Esophagus squamous epithelium (tissue), 5 donors: ENCODE data around the gene YWHAH. TPM values are rescaled to one million over a fixed set of nuclear protein-coding genes. Genes with fewer than 3 reads are reported as not detected.

Experiments
- DNase-seq: peaks from one replicate; lab custom pipeline; 2025; lab: John Stamatoyannopoulos, UW
- H3K27ac ChIP-seq, 4 donors: fragments of 200-600 bp; sonication (generic); one replicate each; pipeline ENCODE4 v1.5.1; 2016 to 2019; ENCODE audit warnings: mild to moderate bottlenecking in 1 of 4
- H3K27me3 ChIP-seq, 4 donors: fragments of 200-600 bp; sonication (generic); 1 replicate in 3 of 4; 2 replicates in 1 of 4; pipeline versions ENCODE4 v1.5.1 to v1.6.0; 2017 to 2021; ENCODE audit warnings: antibody characterized with exemption in 1 of 4
- H3K36me3 ChIP-seq, 3 donors: fragments of 200-600 bp; sonication (generic); one replicate each; pipeline ENCODE4 v1.5.1; 2016 to 2019
- H3K4me1 ChIP-seq, 3 donors: fragments of 200-600 bp; sonication (generic); one replicate each; pipeline ENCODE4 v1.5.1; 2017 to 2019
- H3K4me3 ChIP-seq, 4 donors: fragments of 200-600 bp; sonication (generic); 1 replicate in 3 of 4; 2 replicates in 1 of 4; pipeline ENCODE4 v1.5.1; 2016 to 2019; ENCODE audit warnings: mild to moderate bottlenecking in 2 of 4, moderate library complexity in 1 of 4
- H3K9me3 ChIP-seq, 3 donors: fragments of 200-600 bp; sonication (generic); one replicate each; pipeline ENCODE4 v1.5.1; 2016 to 2019
- POLR2A ChIP-seq, 4 donors: fragments of 450-650 bp; IDR thresholded peaks; one replicate each; pipeline ENCODE4 v1.6.1; 2017; ENCODE audit warnings: antibody characterized with exemption in 4 of 4, mild to moderate bottlenecking in 4 of 4, moderate library complexity in 3 of 4
- WGBS, 2 donors: methylation state at CpG; one replicate each; pipeline ENCODE4 v1.1.5; 2018; 5-methylcytosine and 5-hydroxymethylcytosine counted together
- intact Hi-C: fragments of 100-400 bp; cut with DNase I; formaldehyde crosslinking; loops from one replicate; pipeline ENCODE4 v1.15.0; 2022
- total RNA-seq, 4 donors: library from RNA; depleted of rRNA; stranded (reverse); fragments of >200 nt; gene quantifications; one replicate each; pipeline ENCODE4 v1.1.0, GENCODE V29; 2016
- TF ChIP-seq, protein P1 (sequence below), 6 experiments: fragments of 450-650 bp in 4 of 6; fragments of 200-600 bp in 2 of 6; sonication (generic) in 2 of 6; IDR thresholded peaks; one replicate each; pipeline ENCODE4 v1.5.1; 2016 to 2019; ENCODE audit warnings: antibody characterized with exemption in 6 of 6, mild to moderate bottlenecking in 4 of 6, moderate library complexity in 4 of 6
- donor health status: DM: yes; HTN: yes; CAD: no.

Gene YWHAH
- total RNA-seq: 10 to 100 TPM; 42.4 to 63.2 (median 54.2) TPM

DNA sequence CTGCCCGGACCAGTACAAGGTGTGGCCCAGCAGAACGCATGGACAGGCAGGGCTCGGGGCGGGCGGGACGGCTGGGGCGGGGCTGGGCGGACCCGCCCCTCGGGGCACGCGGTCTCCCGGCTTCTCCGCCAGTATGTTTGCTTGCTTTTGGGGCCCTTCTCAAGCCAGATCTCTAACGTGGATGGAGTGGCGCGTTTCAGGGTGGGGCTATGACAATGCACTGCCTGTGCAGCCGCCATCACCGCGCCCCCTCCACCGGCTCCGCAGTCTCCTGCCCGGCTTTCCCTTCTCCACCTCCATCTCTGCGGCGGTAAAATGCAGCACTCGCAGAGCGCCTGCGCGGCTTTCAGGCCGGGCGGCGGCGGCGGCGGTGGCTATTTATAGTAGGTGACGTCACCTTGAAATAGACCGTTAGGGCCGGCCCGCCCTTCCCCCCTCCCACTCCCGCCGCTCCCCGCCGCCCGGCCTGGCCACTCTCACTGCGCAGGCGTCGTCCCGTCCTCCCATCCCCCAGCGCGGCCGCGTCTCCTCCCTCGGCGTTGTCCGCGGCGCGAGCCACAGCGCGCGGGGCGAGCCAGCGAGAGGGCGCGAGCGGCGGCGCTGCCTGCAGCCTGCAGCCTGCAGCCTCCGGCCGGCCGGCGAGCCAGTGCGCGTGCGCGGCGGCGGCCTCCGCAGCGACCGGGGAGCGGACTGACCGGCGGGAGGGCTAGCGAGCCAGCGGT is at the start of gene YWHAH:
YWHAH (plus strand) TSS at position 558 of the 722 bp plus-strand sequence. CDS start 199 bp downstream, outside the sequence.
- H3K4me1 ChIP-seq: peaks cover 23 to 46% (median 25%) of the 10 kb centered on the region in 3 donors
- H3K27ac ChIP-seq: peak within 1 kb of the TSS; percentile 93 to 99 (median 97)
- intact Hi-C loops: loop anchor here (10.0 kb wide), 1 partner anchor 269 kb away; no protein-coding TSS in a partner anchor
- peaks cover 0 to 14% (median 0%) of the 10 kb centered on the region in 3 donors for H3K36me3 ChIP-seq
- 0% methylated on average over 3 to 6 of the region's 86 CpGs for WGBS, 2 donors
- H3K9me3 ChIP-seq: no peaks in the 10 kb centered on the region
- TF ChIP-seq, protein P1, sequence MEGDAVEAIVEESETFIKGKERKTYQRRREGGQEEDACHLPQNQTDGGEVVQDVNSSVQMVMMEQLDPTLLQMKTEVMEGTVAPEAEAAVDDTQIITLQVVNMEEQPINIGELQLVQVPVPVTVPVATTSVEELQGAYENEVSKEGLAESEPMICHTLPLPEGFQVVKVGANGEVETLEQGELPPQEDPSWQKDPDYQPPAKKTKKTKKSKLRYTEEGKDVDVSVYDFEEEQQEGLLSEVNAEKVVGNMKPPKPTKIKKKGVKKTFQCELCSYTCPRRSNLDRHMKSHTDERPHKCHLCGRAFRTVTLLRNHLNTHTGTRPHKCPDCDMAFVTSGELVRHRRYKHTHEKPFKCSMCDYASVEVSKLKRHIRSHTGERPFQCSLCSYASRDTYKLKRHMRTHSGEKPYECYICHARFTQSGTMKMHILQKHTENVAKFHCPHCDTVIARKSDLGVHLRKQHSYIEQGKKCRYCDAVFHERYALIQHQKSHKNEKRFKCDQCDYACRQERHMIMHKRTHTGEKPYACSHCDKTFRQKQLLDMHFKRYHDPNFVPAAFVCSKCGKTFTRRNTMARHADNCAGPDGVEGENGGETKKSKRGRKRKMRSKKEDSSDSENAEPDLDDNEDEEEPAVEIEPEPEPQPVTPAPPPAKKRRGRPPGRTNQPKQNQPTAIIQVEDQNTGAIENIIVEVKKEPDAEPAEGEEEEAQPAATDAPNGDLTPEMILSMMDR (IDR thresholded peaks at IDR 0.05): no peak
- peak in 3 of 4 donors; percentile 44 to 95 (median 88) for TF ChIP-seq POLR2A (IDR thresholded peaks at IDR 0.05)
- DNase-seq: peak; percentile 75
- no peaks in the 10 kb centered on the region for H3K27me3 ChIP-seq
- H3K4me3 ChIP-seq: peak within 1 kb of the TSS; percentile 70 to 97 (median 82)

DNA sequence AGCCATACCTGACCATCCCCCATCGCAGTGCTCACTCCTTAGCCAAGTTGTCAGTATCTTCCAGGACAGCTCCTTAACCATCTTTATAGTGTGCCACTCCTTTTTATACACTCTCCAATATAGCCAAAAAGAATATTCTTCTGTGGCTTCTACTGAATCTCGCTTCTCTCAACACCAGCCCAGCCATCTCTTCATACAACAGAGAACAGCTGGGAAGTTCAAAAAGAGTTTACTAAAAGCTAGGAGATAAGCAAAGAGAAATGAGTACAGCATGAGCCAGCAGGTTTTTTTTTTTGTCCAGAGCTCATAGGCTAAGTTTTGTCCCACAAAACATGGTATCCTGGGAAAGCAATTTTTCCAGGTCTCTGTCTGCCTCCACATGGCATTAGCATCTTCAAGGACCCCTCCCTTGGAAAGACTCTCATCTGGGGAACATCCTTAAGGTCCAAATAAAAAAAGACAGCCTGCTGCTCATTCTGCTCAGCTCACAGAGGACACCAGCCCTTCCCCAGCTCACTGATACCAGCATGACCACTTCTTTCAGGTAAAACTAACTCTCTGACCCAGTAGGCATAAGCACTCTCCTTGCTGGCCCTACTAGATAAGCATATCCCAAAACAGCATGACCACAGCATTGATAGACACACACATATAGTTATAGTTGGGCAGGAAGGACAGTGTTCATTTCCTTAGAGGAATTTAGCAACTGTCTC is 48.8 kb upstream of the YWHAH start:
- Histone ChIP-seq H3K36me3 (peaks cover 0 to 87% (median 13%) of the 10 kb centered on the region in 3 donors), H3K27ac (no peak overlapping the region), H3K4me1 (no peaks in the 10 kb centered on the region), H3K9me3 (no peaks in the 10 kb centered on the region), H3K27me3 (no peaks in the 10 kb centered on the region), H3K4me3 (no peak overlapping the region)
- 97 to 100% methylated on average over 2 of the region's 2 CpGs for WGBS, 2 donors
- intact Hi-C loops: no loop called here
- no peak for DNase-seq
- no peak for TF ChIP-seq POLR2A (IDR thresholded peaks at IDR 0.05)
- TF ChIP-seq, protein P1 (IDR thresholded peaks at IDR 0.05): no peak

DNA sequence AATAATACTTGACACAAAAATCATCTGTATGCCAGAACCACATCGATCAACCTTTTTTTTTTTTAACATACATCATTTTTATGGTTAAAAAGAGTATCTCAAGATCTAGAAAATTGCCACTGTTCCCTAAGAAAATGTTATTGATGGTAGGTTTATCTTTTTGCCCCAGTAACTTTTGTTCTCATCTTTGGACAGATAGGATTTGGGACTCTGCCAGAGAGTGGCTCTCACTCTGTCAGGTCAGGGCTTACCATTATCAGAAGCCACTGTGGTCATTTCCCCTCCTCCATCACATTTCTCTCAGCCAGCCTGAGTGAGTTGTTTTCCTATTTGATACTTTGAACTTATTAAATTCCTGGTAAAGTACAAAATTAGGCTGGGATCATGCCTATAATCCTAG is 47.9 kb upstream of the YWHAH start:
- Histone ChIP-seq H3K4me1 (no peaks in the 10 kb centered on the region), H3K36me3 (peaks cover 0 to 87% (median 13%) of the 10 kb centered on the region in 3 donors), H3K27ac (no peak overlapping the region), H3K27me3 (no peaks in the 10 kb centered on the region), H3K4me3 (no peak overlapping the region), H3K9me3 (no peaks in the 10 kb centered on the region)
- intact Hi-C loops: no loop called here
- no peak for DNase-seq
- 95% methylated on average over 1 of the region's 1 CpG for WGBS, 2 donors
- TF ChIP-seq POLR2A (IDR thresholded peaks at IDR 0.05): no peak
- TF ChIP-seq, protein P1 (IDR thresholded peaks at IDR 0.05): no peak

DNA sequence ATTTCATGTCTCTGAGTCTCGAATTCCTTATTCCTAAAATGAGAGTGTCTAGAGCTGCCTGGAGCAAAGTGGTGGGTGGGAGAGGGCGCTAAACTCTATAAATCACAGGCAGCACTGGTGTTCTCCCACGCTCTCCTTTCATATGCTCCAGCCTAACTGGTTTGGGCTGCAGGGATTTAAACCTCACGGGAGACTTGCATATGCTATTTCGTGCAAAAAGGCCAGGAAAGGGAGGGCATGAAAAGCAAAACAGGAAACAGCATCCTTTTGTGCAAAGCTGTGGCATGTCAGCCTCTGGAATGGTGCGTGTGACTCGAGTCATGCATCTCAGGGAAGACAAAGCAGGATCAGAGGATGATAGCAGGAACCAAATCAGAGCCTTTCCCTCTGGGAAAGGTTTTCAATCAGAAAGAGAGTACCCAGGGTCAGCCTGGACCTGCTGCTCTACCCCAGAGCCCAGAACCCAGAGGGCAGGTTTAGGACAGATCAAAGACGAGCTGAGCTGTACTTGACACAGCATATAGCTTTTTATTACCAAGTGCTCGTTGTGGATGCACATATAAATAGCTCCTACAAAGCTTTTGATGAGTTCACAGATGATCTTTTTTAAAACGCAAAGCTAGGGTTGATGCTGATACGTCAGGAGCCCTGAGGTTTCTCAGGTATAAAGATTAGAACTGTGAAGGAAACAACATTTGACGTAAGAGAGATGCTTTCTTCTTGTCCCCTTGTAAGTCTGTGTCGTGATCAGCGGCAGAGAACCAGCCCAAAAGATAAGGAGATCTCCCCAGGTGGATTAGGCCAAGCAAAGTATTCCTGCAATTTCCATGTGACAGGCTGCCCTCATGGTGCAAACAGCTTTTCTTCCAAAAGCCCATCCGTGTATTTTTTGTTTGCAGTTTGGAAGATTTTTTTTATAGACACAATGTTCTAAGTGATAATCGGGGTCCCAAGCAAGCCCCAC is 46.2 kb upstream of the YWHAH start:
- no peak for DNase-seq
- Histone ChIP-seq H3K9me3 (no peaks in the 10 kb centered on the region), H3K4me3 (no peak overlapping the region), H3K27ac (no peak overlapping the region), H3K36me3 (peaks cover 8 to 99% (median 13%) of the 10 kb centered on the region in 3 donors), H3K4me1 (no peaks in the 10 kb centered on the region), H3K27me3 (no peaks in the 10 kb centered on the region)
- WGBS, 2 donors: 76 to 78% methylated on average over 16 of the region's 16 CpGs
- no peak for TF ChIP-seq POLR2A (IDR thresholded peaks at IDR 0.05)
- TF ChIP-seq, protein P1 (IDR thresholded peaks at IDR 0.05): no peak
- intact Hi-C loops: no loop called here
